Sigmoid colon (tissue), 7 donors: ENCODE measurements around the gene P2RY14. TPM values are rescaled to one million over a fixed set of nuclear protein-coding genes. Genes with fewer than 3 reads are reported as not detected.
"Not testable (repeated sequence)": the region's sequence is repeated elsewhere in the genome, so short reads cannot be mapped to it uniquely, and the experiment has no call there.

Experiments used
- DNase-seq: peaks from one replicate; pipeline ENCODE4 v3.0.0-alpha.2; 2019
- H3K27ac ChIP-seq, 4 donors: fragments of 200-600 bp; sonication (generic); one replicate each; pipeline ENCODE4 v1.5.1; 2016 to 2019; ENCODE audit warnings: mild to moderate bottlenecking in 1 of 4
- H3K27me3 ChIP-seq, 3 donors: fragments of 200-600 bp; sonication (generic); one replicate each; pipeline ENCODE4 v1.5.1; 2019; ENCODE audit warnings: mild to moderate bottlenecking in 1 of 3
- H3K36me3 ChIP-seq, 4 donors: fragments of 200-600 bp; sonication (generic); one replicate each; pipeline ENCODE4 v1.5.1; 2016 to 2019
- H3K4me1 ChIP-seq, 4 donors: fragments of 200-600 bp; sonication (generic); one replicate each; pipeline ENCODE4 v1.5.1; 2017 to 2019
- H3K4me3 ChIP-seq, 4 donors: fragments of 200-600 bp; sonication (generic); one replicate each; pipeline ENCODE4 v1.5.1; 2017 to 2019; ENCODE audit warnings: mild to moderate bottlenecking in 2 of 4, moderate library complexity in 1 of 4
- H3K9me3 ChIP-seq, 4 donors: fragments of 200-600 bp in 3 of 4; sonication (generic) in 3 of 4; one replicate each; pipeline versions ENCODE4 v1.5.1 to v1.6.1; 2013 to 2019
- CTCF ChIP-seq, 4 experiments: fragments of 450-650 bp in 3 of 4; fragments of 200-600 bp in 1 of 4; IDR thresholded peaks; one replicate each; pipeline ENCODE4 v1.5.1; 2016 to 2019; ENCODE audit warnings: antibody characterized with exemption in 4 of 4, mild to moderate bottlenecking in 3 of 4, moderate library complexity in 2 of 4
- EP300 ChIP-seq, 4 donors: sonication (generic); formaldehyde crosslinking; IDR thresholded peaks; one replicate each; pipeline ENCODE4 v1.6.1; 2017; ENCODE audit warnings: antibody characterized with exemption in 4 of 4
- POLR2A ChIP-seq, 2 donors: fragments of 450-650 bp; IDR thresholded peaks; one replicate each; pipeline ENCODE4 v1.6.1; 2016; ENCODE audit warnings: antibody characterized with exemption in 2 of 2, mild to moderate bottlenecking in 2 of 2, moderate library complexity in 2 of 2
- POLR2AphosphoS5 ChIP-seq, 4 donors: sonication (generic); formaldehyde crosslinking; IDR thresholded peaks; one replicate each; pipeline ENCODE4 v1.6.1; 2017; ENCODE audit warnings: antibody characterized with exemption in 4 of 4
- WGBS, 2 donors: extraction: QIAGEN DNeasy Blood & Tissue Kit; methylation state at CpG; one replicate each; pipeline ENCODE4 v1.1.7; 2013; 5-methylcytosine and 5-hydroxymethylcytosine counted together
- intact Hi-C: fragments of 100-400 bp; cut with DNase I; formaldehyde crosslinking; loops from one replicate; pipeline ENCODE4 v1.15.1; 2023
- polyA plus RNA-seq, 3 donors: library from polyadenylated mRNA; stranded (reverse); fragments of 200-250 nt; gene quantifications; one replicate each; pipeline ENCODE4 v1.2.3, GENCODE V29; 2013
- total RNA-seq, 4 donors: library from RNA; depleted of rRNA; stranded (reverse); fragments of >200 nt; gene quantifications; one replicate each; pipeline ENCODE4 v1.1.0, GENCODE V29; 2016
- donor health status: healthy with polysubstance abuse.
- donor health status: Bipolar disorder and iron deficiency.
- donor health status: healthy.

P2RY14 gene
- total and polyA plus RNA-seq, 7 donors, result 2.5 to 26.7 (median 6.5) TPM

- Histone ChIP-seq H3K4me1 (peaks cover 0 to 51% (median 30%) of the 10 kb centered on the region in 4 donors), H3K9me3 (no peaks in the 10 kb centered on the region), H3K36me3 (no peaks in the 10 kb centered on the region), H3K4me3 (no peak overlapping the region), H3K27ac (peak overlapping the region in 1 of 4 donors; percentile 31), H3K27me3 (no peaks in the 10 kb centered on the region)
- intact Hi-C loops, result no loop called here
- 89 to 90% methylated on average over 4 of the region's 4 CpGs for WGBS, 2 donors
- TF ChIP-seq POLR2A (IDR thresholded peaks at IDR 0.05) (no peak), CTCF (IDR thresholded peaks at IDR 0.05) (no peak), EP300 (IDR thresholded peaks at IDR 0.05) (no peak), POLR2AphosphoS5 (IDR thresholded peaks at IDR 0.05) (no peak)
- DNase-seq, result no peak
Observed at GRCh38 chr3:151232991-151233390, 45.4 kb downstream of the P2RY14 start.

GRCh38 chr3:151232403-151232802 lies 45.9 kb downstream of the P2RY14 start:
- DNase-seq, H3K27me3 ChIP-seq, intact Hi-C loops, H3K9me3 ChIP-seq, H3K36me3 ChIP-seq, H3K4me3 ChIP-seq, H3K27ac ChIP-seq: not testable (repeated sequence)
- H3K4me1 ChIP-seq, result peaks cover 0 to 57% (median 34%) of the 10 kb centered on the region in 4 donors

- TF ChIP-seq EP300 (IDR thresholded peaks at IDR 0.05), result no peak
- Histone ChIP-seq H3K27ac (peak overlapping the region in 3 of 4 donors; percentile 9 to 20 (median 18)), H3K9me3 (no peaks in the 10 kb centered on the region), H3K36me3 (no peaks in the 10 kb centered on the region), H3K4me1 (peaks cover 0 to 58% (median 32%) of the 10 kb centered on the region in 4 donors), H3K27me3 (no peaks in the 10 kb centered on the region), H3K4me3 (no peak overlapping the region)
- no peak for DNase-seq
- 33 to 40% methylated on average over 4 of the region's 4 CpGs for WGBS, 2 donors
- intact Hi-C loops, result no loop called here
Observed at GRCh38 chr3:151230646-151231045, 47.7 kb downstream of the P2RY14 start.

DNA sequence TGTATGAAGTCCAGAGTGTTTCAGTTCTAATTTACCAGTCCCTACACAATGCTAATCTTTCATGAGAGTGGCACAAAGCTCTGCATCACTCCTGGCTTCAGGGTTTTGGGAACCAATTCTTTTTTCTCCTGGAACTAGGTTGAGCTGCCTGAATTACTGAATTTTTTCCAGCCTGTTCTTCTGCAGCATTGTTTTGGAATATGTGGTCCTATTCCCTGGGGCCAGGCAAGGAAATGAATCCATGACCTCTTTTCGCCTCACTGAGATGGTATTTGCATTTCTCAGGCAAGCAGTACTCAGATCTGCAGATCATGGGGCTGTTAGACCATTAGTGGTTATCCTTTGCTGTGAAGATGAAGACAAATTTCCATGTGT lies 49.7 kb downstream of the P2RY14 start:
- H3K9me3 ChIP-seq, result no peaks in the 10 kb centered on the region
- H3K27ac ChIP-seq, result peak overlapping the region; percentile 29 to 62 (median 47)
- H3K4me3 ChIP-seq, result no peak overlapping the region
- H3K27me3 ChIP-seq, result no peaks in the 10 kb centered on the region
- 66 to 80% methylated on average over 1 of the region's 1 CpG for WGBS, 2 donors
- H3K36me3 ChIP-seq, result no peaks in the 10 kb centered on the region
- intact Hi-C loops, result loop anchor here (5.0 to 10.0 kb wide), 2 partner anchors 61 to 606 kb away; no protein-coding TSS in a partner anchor
- DNase-seq, result no peak
- TF ChIP-seq POLR2A (IDR thresholded peaks at IDR 0.05), result no peak
- TF ChIP-seq CTCF (IDR thresholded peaks at IDR 0.05), result no peak
- TF ChIP-seq POLR2AphosphoS5 (IDR thresholded peaks at IDR 0.05), result no peak
- TF ChIP-seq EP300 (IDR thresholded peaks at IDR 0.05), result no peak
- peaks cover 0 to 38% (median 20%) of the 10 kb centered on the region in 4 donors for H3K4me1 ChIP-seq

GRCh38 chr3:151227807-151228665 lies 50.3 kb downstream of the P2RY14 start:
- no peaks in the 10 kb centered on the region for H3K36me3 ChIP-seq
- H3K4me1 ChIP-seq, result peaks cover 0 to 32% (median 18%) of the 10 kb centered on the region in 4 donors
- peak; percentile 84 for DNase-seq
- 43 to 48% methylated on average over 9 of the region's 9 CpGs for WGBS, 2 donors
- H3K9me3 ChIP-seq, result no peaks in the 10 kb centered on the region
- no peaks in the 10 kb centered on the region for H3K27me3 ChIP-seq
- intact Hi-C loops, result loop anchor here (1.0 to 10.0 kb wide), 3 partner anchors 55 to 607 kb away; no protein-coding TSS in a partner anchor
- H3K27ac ChIP-seq, result peak overlapping the region; percentile 29 to 62 (median 52)
- H3K4me3 ChIP-seq, result no peak overlapping the region
- TF ChIP-seq POLR2AphosphoS5 (IDR thresholded peaks at IDR 0.05) (peak in 1 of 4 donors; percentile 9), POLR2A (IDR thresholded peaks at IDR 0.05) (no peak), CTCF (IDR thresholded peaks at IDR 0.05) (peak; percentile 79 to 96 (median 84))
